ENCODE results near the gene GON7.
"Not testable (repeated sequence)": the region's sequence is repeated elsewhere in the genome, so short reads cannot be mapped to it uniquely, and the experiment has no call there.

The GON7 gene

GRCh38 chr14:93175492-93175891, 31.4 kb downstream of the GON7 start:
- peaks cover 4% of the 10 kb centered on the region for H3K4me1 ChIP-seq (ENCODE audit: insufficient read depth, poor library complexity, severe bottlenecking)
- ATAC-seq (ENCODE audit: low read depth) (no peak), DNase-seq (ENCODE audit: low spot score) (peak; percentile 16)
- no peak overlapping the region for H3K4me3 ChIP-seq (ENCODE audit: severe bottlenecking)
- H3K27me3 ChIP-seq (ENCODE audit: insufficient read depth, poor library complexity, severe bottlenecking): no peaks in the 10 kb centered on the region
- H3K27ac ChIP-seq (ENCODE audit: poor library complexity, severe bottlenecking): no peak overlapping the region
- no peaks in the 10 kb centered on the region for H3K9me3 ChIP-seq (ENCODE audit: severe bottlenecking)
- H3K36me3 ChIP-seq (ENCODE audit: low read depth): no peaks in the 10 kb centered on the region
- TF ChIP-seq CTCF (IDR thresholded peaks at IDR 0.05; ENCODE audit: poor library complexity, severe bottlenecking): no peak

- not testable (repeated sequence) for H3K9me3 ChIP-seq (ENCODE audit: severe bottlenecking); H3K36me3 ChIP-seq (ENCODE audit: low read depth); H3K4me3 ChIP-seq (ENCODE audit: severe bottlenecking); H3K27me3 ChIP-seq (ENCODE audit: insufficient read depth, poor library complexity, severe bottlenecking); H3K4me1 ChIP-seq (ENCODE audit: insufficient read depth, poor library complexity, severe bottlenecking); H3K27ac ChIP-seq (ENCODE audit: poor library complexity, severe bottlenecking)
- ATAC-seq (ENCODE audit: low read depth) (peak; percentile 57; the same call in 2 of the 3 replicates), DNase-seq (ENCODE audit: low spot score) (peak; percentile 22)
Measured at GRCh38 chr14:93174731-93175130, 32.1 kb downstream of the GON7 start.

- ATAC-seq (ENCODE audit: low read depth) (peak; percentile 48; the same call in 2 of the 3 replicates), DNase-seq (ENCODE audit: low spot score) (peak; percentile 42)
- H3K27me3 ChIP-seq (ENCODE audit: insufficient read depth, poor library complexity, severe bottlenecking): no peaks in the 10 kb centered on the region
- peaks cover 4% of the 10 kb centered on the region for H3K4me1 ChIP-seq (ENCODE audit: insufficient read depth, poor library complexity, severe bottlenecking)
- H3K9me3 ChIP-seq (ENCODE audit: severe bottlenecking): no peaks in the 10 kb centered on the region
- H3K4me3 ChIP-seq (ENCODE audit: severe bottlenecking): no peak overlapping the region
- H3K27ac ChIP-seq (ENCODE audit: poor library complexity, severe bottlenecking): no peak overlapping the region
- TF ChIP-seq CTCF (IDR thresholded peaks at IDR 0.05; ENCODE audit: poor library complexity, severe bottlenecking): no peak
- no peaks in the 10 kb centered on the region for H3K36me3 ChIP-seq (ENCODE audit: low read depth)
Measured at GRCh38 chr14:93173943-93174395, 32.9 kb downstream of the GON7 start.

GRCh38 chr14:93171376-93171775, 35.5 kb downstream of the GON7 start:
- Histone ChIP-seq H3K9me3 (ENCODE audit: severe bottlenecking) (no peaks in the 10 kb centered on the region), H3K27me3 (ENCODE audit: insufficient read depth, poor library complexity, severe bottlenecking) (no peaks in the 10 kb centered on the region), H3K27ac (ENCODE audit: poor library complexity, severe bottlenecking) (no peak overlapping the region), H3K4me1 (ENCODE audit: insufficient read depth, poor library complexity, severe bottlenecking) (peaks cover 4% of the 10 kb centered on the region), H3K4me3 (ENCODE audit: severe bottlenecking) (no peak overlapping the region), H3K36me3 (ENCODE audit: low read depth) (no peaks in the 10 kb centered on the region)
- 0 out of 3 replicates have a peak, but pooled peaks have one; percentile 26 for ATAC-seq (ENCODE audit: low read depth)
- DNase-seq (ENCODE audit: low spot score): no peak
- no peak for TF ChIP-seq CTCF (IDR thresholded peaks at IDR 0.05; ENCODE audit: poor library complexity, severe bottlenecking)

GRCh38 chr14:93170141-93170540, 36.7 kb downstream of the GON7 start:
- H3K4me1 ChIP-seq (ENCODE audit: insufficient read depth, poor library complexity, severe bottlenecking); H3K36me3 ChIP-seq (ENCODE audit: low read depth); H3K27me3 ChIP-seq (ENCODE audit: insufficient read depth, poor library complexity, severe bottlenecking); DNase-seq (ENCODE audit: low spot score); ATAC-seq (ENCODE audit: low read depth); H3K4me3 ChIP-seq (ENCODE audit: severe bottlenecking); H3K9me3 ChIP-seq (ENCODE audit: severe bottlenecking); H3K27ac ChIP-seq (ENCODE audit: poor library complexity, severe bottlenecking): not testable (repeated sequence)

- H3K4me1 ChIP-seq (ENCODE audit: insufficient read depth, poor library complexity, severe bottlenecking); H3K9me3 ChIP-seq (ENCODE audit: severe bottlenecking); H3K27ac ChIP-seq (ENCODE audit: poor library complexity, severe bottlenecking); DNase-seq (ENCODE audit: low spot score); ATAC-seq (ENCODE audit: low read depth); H3K27me3 ChIP-seq (ENCODE audit: insufficient read depth, poor library complexity, severe bottlenecking); H3K36me3 ChIP-seq (ENCODE audit: low read depth); H3K4me3 ChIP-seq (ENCODE audit: severe bottlenecking): not testable (repeated sequence)
Measured at GRCh38 chr14:93169619-93170018, 37.2 kb downstream of the GON7 start.

- not testable (repeated sequence) for H3K36me3 ChIP-seq (ENCODE audit: low read depth); ATAC-seq (ENCODE audit: low read depth); H3K27me3 ChIP-seq (ENCODE audit: insufficient read depth, poor library complexity, severe bottlenecking); H3K27ac ChIP-seq (ENCODE audit: poor library complexity, severe bottlenecking); H3K4me1 ChIP-seq (ENCODE audit: insufficient read depth, poor library complexity, severe bottlenecking); H3K9me3 ChIP-seq (ENCODE audit: severe bottlenecking); DNase-seq (ENCODE audit: low spot score); H3K4me3 ChIP-seq (ENCODE audit: severe bottlenecking)
Measured at GRCh38 chr14:93168610-93169009, 38.3 kb downstream of the GON7 start.

GRCh38 chr14:93165271-93166265, 41.3 kb downstream of the GON7 start:
- H3K4me1 ChIP-seq (ENCODE audit: insufficient read depth, poor library complexity, severe bottlenecking); H3K9me3 ChIP-seq (ENCODE audit: severe bottlenecking); H3K4me3 ChIP-seq (ENCODE audit: severe bottlenecking); H3K27me3 ChIP-seq (ENCODE audit: insufficient read depth, poor library complexity, severe bottlenecking); H3K27ac ChIP-seq (ENCODE audit: poor library complexity, severe bottlenecking); ATAC-seq (ENCODE audit: low read depth); DNase-seq (ENCODE audit: low spot score); H3K36me3 ChIP-seq (ENCODE audit: low read depth): not testable (repeated sequence)
